H9 (cell line): Measurements from ENCODE around the gene MARCHF10. TPM values are rescaled to one million over a fixed set of nuclear protein-coding genes. Genes with fewer than 3 reads are reported as not detected.

Experiments
- DNase-seq: peaks from one replicate; pipeline ENCODE4 v3.0.0-alpha.2; 2017
- H2AFZ ChIP-seq: one replicate; pipeline ENCODE4 v1.6.1; 2013; ENCODE audit warnings: mild to moderate bottlenecking, low read length, control low read depth, moderate library complexity
- H2AK5ac ChIP-seq: 2 replicates; pipeline ENCODE4 v1.6.1; 2013; ENCODE audit warnings: low read length, control low read depth, mixed read lengths; ENCODE audit not compliant: insufficient read length
- H2BK120ac ChIP-seq: one replicate; pipeline ENCODE4 v1.6.1; 2013; ENCODE audit warnings: low read depth, mild to moderate bottlenecking, low read length, control low read depth, inconsistent platforms; ENCODE audit not compliant: poor library complexity, severe bottlenecking
- H2BK12ac ChIP-seq: 2 replicates; pipeline ENCODE4 v1.6.1; 2013; ENCODE audit warnings: low read length, control low read depth, mixed read lengths, low read depth; ENCODE audit not compliant: insufficient read length
- H2BK15ac ChIP-seq: 2 replicates; pipeline ENCODE4 v1.6.1; 2013; ENCODE audit warnings: low read depth, low read length, control low read depth
- H2BK20ac ChIP-seq: one replicate; pipeline ENCODE4 v1.6.1; 2013; ENCODE audit warnings: low read depth, mild to moderate bottlenecking, low read length, control low read depth, inconsistent platforms; ENCODE audit not compliant: poor library complexity, severe bottlenecking
- H2BK5ac ChIP-seq: 2 replicates; pipeline ENCODE4 v1.6.1; 2013; ENCODE audit warnings: low read length, control low read depth, mixed read lengths; ENCODE audit not compliant: insufficient read length
- H3K14ac ChIP-seq: 2 replicates; pipeline ENCODE4 v1.6.1; 2013; ENCODE audit warnings: low read length, control low read depth; ENCODE audit not compliant: insufficient read depth
- H3K18ac ChIP-seq: 2 replicates; pipeline ENCODE4 v1.6.1; 2013; ENCODE audit warnings: low read depth, mild to moderate bottlenecking, mixed read lengths, low read length, control low read depth; ENCODE audit not compliant: insufficient read length
- H3K23ac ChIP-seq: 2 replicates; pipeline ENCODE4 v1.6.1; 2013; ENCODE audit warnings: low read length, control low read depth, mixed read lengths, low read depth; ENCODE audit not compliant: insufficient read length
- H3K23me2 ChIP-seq: 2 replicates; pipeline ENCODE4 v1.6.1; 2013; ENCODE audit warnings: low read depth, mild to moderate bottlenecking, mixed read lengths, low read length, control low read depth; ENCODE audit not compliant: insufficient read length, poor library complexity, severe bottlenecking
- H3K27ac ChIP-seq: 2 replicates; pipeline ENCODE4 v1.5.1; 2013; ENCODE audit warnings: low read length, control low read depth, mixed read lengths, low read depth; ENCODE audit not compliant: insufficient read length
- H3K27me3 ChIP-seq: 2 replicates; pipeline ENCODE4 v1.6.1; 2013; ENCODE audit warnings: low read length, control low read depth, inconsistent platforms; ENCODE audit not compliant: insufficient read depth
- H3K4ac ChIP-seq: 2 replicates; pipeline ENCODE4 v1.6.1; 2013; ENCODE audit warnings: low read depth, mild to moderate bottlenecking, control low read depth, inconsistent platforms, low read length, moderate library complexity
- H3K4me1 ChIP-seq: 2 replicates; pipeline ENCODE4 v1.6.1; 2013; ENCODE audit warnings: low read length, control low read depth, inconsistent platforms; ENCODE audit not compliant: insufficient read depth
- H3K4me2 ChIP-seq: 2 replicates; pipeline ENCODE4 v1.6.1; 2013; ENCODE audit warnings: low read length, control low read depth, mixed read lengths; ENCODE audit not compliant: insufficient read length, insufficient read depth
- H3K56ac ChIP-seq: 2 replicates; pipeline ENCODE4 v1.6.1; 2013; ENCODE audit warnings: low read depth, mild to moderate bottlenecking, mixed read lengths, low read length, control low read depth; ENCODE audit not compliant: insufficient read length
- H3K79me1 ChIP-seq: 2 replicates; pipeline ENCODE4 v1.6.1; 2013; ENCODE audit warnings: low read depth, mild to moderate bottlenecking, moderate library complexity, low read length, control low read depth, inconsistent platforms; ENCODE audit not compliant: insufficient read depth, poor library complexity, severe bottlenecking
- H3K79me2 ChIP-seq: 2 replicates; pipeline ENCODE4 v1.6.1; 2013; ENCODE audit warnings: low read length, control low read depth, inconsistent platforms; ENCODE audit not compliant: insufficient read depth
- H3K9ac ChIP-seq: 2 replicates; pipeline ENCODE4 v1.6.1; 2013; ENCODE audit warnings: low read length, control low read depth, mixed read lengths; ENCODE audit not compliant: insufficient read length; ENCODE audit errors: extremely low read depth
- H3K9me3 ChIP-seq: one replicate; pipeline ENCODE4 v1.6.1; 2013; ENCODE audit warnings: low read depth, low read length, inconsistent platforms; ENCODE audit not compliant: control insufficient read depth
- H3T11ph ChIP-seq: one replicate; pipeline ENCODE4 v1.6.1; 2013; ENCODE audit warnings: mild to moderate bottlenecking, low read length, control low read depth, inconsistent platforms
- H4K20me1 ChIP-seq: one replicate; pipeline ENCODE4 v1.6.1; 2013; ENCODE audit not compliant: control insufficient read depth, insufficient read length, insufficient read depth
- H4K5ac ChIP-seq: 2 replicates; pipeline ENCODE4 v1.6.1; 2013; ENCODE audit warnings: low read depth, mild to moderate bottlenecking, mixed read lengths, low read length, control low read depth; ENCODE audit not compliant: insufficient read length
- H4K8ac ChIP-seq: replicated peaks from 2 replicates; pipeline ENCODE4 v1.6.1; 2013; ENCODE audit warnings: low read length, control low read depth, mixed read lengths, low read depth; ENCODE audit not compliant: insufficient read length
- H4K91ac ChIP-seq: 2 replicates; pipeline ENCODE4 v1.6.1; 2013; ENCODE audit warnings: low read depth, mild to moderate bottlenecking, moderate library complexity, mixed read lengths, low read length, control low read depth; ENCODE audit not compliant: insufficient read length
- H3K27ac Mint-ChIP-seq, 3 experiments: 2 replicates in 2 of 3; 3 replicates in 1 of 3; pipeline ENCODE4 v1.8.0; 2020 to 2021; ENCODE audit warnings: mixed read lengths in 3 of 3, mild to moderate bottlenecking in 1 of 3, moderate library complexity in 1 of 3
- H3K27me3 Mint-ChIP-seq: 2 replicates; pipeline ENCODE4 v1.8.0; 2021; ENCODE audit warnings: low read depth, mild to moderate bottlenecking, moderate library complexity, mixed read lengths
- H3K36me3 Mint-ChIP-seq, 3 experiments: 2 replicates in 2 of 3; 3 replicates in 1 of 3; pipeline ENCODE4 v1.8.0; 2020 to 2021; ENCODE audit warnings: low read depth in 3 of 3, mixed read lengths in 3 of 3; ENCODE audit not compliant: insufficient read depth in 1 of 3
- H3K4me1 Mint-ChIP-seq, 2 experiments: 2 replicates each; pipeline ENCODE4 v1.8.0; 2020; ENCODE audit warnings: mixed read lengths in 2 of 2
- H3K4me3 Mint-ChIP-seq, 2 experiments: 2 replicates in 1 of 2; 3 replicates in 1 of 2; pipeline ENCODE4 v1.8.0; 2020 to 2021; ENCODE audit warnings: mild to moderate bottlenecking in 2 of 2, mixed read lengths in 2 of 2, moderate library complexity in 1 of 2
- H3K9me3 Mint-ChIP-seq, 2 experiments: 2 replicates in 1 of 2; 3 replicates in 1 of 2; pipeline ENCODE4 v1.8.0; 2020; ENCODE audit warnings: mild to moderate bottlenecking in 2 of 2, mixed read lengths in 2 of 2, moderate library complexity in 1 of 2
- WGBS: extraction: QIAGEN DNeasy Blood & Tissue Kit; methylation state at CpG from one replicate; pipeline ENCODE4 v1.1.7; 2013; ENCODE audit warnings: missing lambda C conversion rate, low lambda C conversion rate, mixed read lengths; ENCODE audit not compliant: insufficient read length; ENCODE audit errors: extremely low coverage; 5-methylcytosine and 5-hydroxymethylcytosine counted together
- total RNA-seq: library from RNA; stranded (reverse); gene quantifications from 2 replicates; pipeline ENCODE4 v1.2.1, GENCODE V29; 2021
- TF ChIP-seq, protein P1 (sequence below): fragments of 200-600 bp; sonication (generic); conservative IDR thresholded peaks from 3 replicates; pipeline ENCODE4 v1.8.0; 2021; ENCODE audit warnings: antibody characterized with exemption, mild to moderate bottlenecking

Gene MARCHF10
- total RNA-seq, 1 experiment from 2014 or later: not detected

DNA sequence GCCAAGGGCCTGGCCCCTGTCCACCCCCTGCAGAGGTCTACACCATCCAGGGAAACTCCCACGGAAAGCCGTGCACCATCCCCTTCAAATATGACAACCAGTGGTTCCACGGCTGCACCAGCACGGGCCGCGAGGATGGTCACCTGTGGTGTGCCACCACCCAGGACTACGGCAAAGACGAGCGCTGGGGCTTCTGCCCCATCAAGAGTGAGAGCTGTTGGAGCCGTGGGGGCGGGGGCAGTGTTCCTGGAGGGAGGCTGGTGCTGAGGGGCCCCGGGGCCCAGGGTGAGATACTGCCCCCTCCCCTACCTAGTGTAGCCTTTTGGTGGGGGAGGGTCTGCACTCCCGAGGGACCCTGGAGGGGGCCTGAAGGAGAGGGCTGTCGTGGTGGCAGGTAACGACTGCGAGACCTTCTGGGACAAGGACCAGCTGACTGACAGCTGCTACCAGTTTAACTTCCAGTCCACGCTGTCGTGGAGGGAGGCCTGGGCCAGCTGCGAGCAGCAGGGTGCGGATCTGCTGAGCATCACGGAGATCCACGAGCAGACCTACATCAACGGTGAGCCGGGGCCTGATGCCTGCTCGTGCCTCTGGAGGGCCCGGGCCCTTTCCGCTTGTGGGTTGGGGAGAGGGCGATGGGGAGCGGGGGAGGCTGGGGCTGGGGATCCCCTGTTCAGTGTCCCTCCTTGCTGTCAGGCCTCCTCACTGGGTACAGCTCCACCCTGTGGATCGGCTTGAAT, 141.9 kb downstream of the MARCHF10 start:
- H4K91ac ChIP-seq: no peak overlapping the region
- no peak overlapping the region for H2BK20ac ChIP-seq
- no peak overlapping the region for H2BK15ac ChIP-seq
- H2AK5ac ChIP-seq: no peak overlapping the region
- H3K23me2 ChIP-seq: no peaks in the 10 kb centered on the region
- H2BK120ac ChIP-seq: no peak overlapping the region
- Mint-ChIP-seq H3K27ac (0 out of 7 replicates have a peak overlapping the region, but pooled peaks of 1 of the 3 experiments have one; percentile 15), H3K4me3 (no peak overlapping the region), H3K4me1 (peaks cover 8 to 10% of the 10 kb centered on the region in 2 experiments; a peak in 3 of 4 replicates), H3K36me3 (peaks cover 0 to 8% (median 1%) of the 10 kb centered on the region in 3 experiments; a peak in 2 of 7 replicates), H3K27me3 (no peaks in the 10 kb centered on the region), H3K9me3 (peaks cover 3% of the 10 kb centered on the region in 2 experiments; a peak in 2 of 5 replicates)
- no peaks in the 10 kb centered on the region for H3K27me3 ChIP-seq
- no CpG with 5 or more reads among the region's 30 CpGs for WGBS
- peak; percentile 41 for DNase-seq
- no peak overlapping the region for H3K18ac ChIP-seq
- no peak overlapping the region for H3K23ac ChIP-seq
- H4K20me1 ChIP-seq: no peaks in the 10 kb centered on the region
- no peak overlapping the region for H4K8ac ChIP-seq
- H3K56ac ChIP-seq: no peak overlapping the region
- H2AFZ ChIP-seq: no peak overlapping the region
- H3K9ac ChIP-seq: no peak overlapping the region
- no peak overlapping the region for H3K4me2 ChIP-seq
- no peak overlapping the region for H2BK12ac ChIP-seq
- H3K9me3 ChIP-seq: no peaks in the 10 kb centered on the region
- no peak overlapping the region; the same call in 1 of the 2 replicates for H3K14ac ChIP-seq
- no peak overlapping the region for H2BK5ac ChIP-seq
- no peaks in the 10 kb centered on the region for H3K79me2 ChIP-seq
- no peak overlapping the region for H3T11ph ChIP-seq
- H3K4ac ChIP-seq: no peak overlapping the region
- H4K5ac ChIP-seq: no peak overlapping the region
- no peak overlapping the region for H3K27ac ChIP-seq
- H3K79me1 ChIP-seq: no peaks in the 10 kb centered on the region
- H3K4me1 ChIP-seq: no peaks in the 10 kb centered on the region
- TF ChIP-seq, protein P1, sequence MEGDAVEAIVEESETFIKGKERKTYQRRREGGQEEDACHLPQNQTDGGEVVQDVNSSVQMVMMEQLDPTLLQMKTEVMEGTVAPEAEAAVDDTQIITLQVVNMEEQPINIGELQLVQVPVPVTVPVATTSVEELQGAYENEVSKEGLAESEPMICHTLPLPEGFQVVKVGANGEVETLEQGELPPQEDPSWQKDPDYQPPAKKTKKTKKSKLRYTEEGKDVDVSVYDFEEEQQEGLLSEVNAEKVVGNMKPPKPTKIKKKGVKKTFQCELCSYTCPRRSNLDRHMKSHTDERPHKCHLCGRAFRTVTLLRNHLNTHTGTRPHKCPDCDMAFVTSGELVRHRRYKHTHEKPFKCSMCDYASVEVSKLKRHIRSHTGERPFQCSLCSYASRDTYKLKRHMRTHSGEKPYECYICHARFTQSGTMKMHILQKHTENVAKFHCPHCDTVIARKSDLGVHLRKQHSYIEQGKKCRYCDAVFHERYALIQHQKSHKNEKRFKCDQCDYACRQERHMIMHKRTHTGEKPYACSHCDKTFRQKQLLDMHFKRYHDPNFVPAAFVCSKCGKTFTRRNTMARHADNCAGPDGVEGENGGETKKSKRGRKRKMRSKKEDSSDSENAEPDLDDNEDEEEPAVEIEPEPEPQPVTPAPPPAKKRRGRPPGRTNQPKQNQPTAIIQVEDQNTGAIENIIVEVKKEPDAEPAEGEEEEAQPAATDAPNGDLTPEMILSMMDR: no peak
